ENCODE measurements around the gene SIX2.

GRCh38 chr2:44989176-44989575, 20.1 kb downstream of the SIX2 start:
- TF ChIP-seq CTCF (optimal IDR thresholded peaks at IDR 0.05 in 1 of 3, IDR thresholded peaks at IDR 0.05 in 1 of 3, conservative IDR thresholded peaks at IDR 0.05 in 1 of 3; ENCODE audit: extremely low read depth in 1 of 3, insufficient read depth in 2 of 3, low read length in 3 of 3): no peak
- TF ChIP-seq EZH2 (IDR thresholded peaks at IDR 0.05; ENCODE audit: low read length): no peak

All from keratinocyte (primary cell).